Measurements from ENCODE around the gene SNAPC4. TPM values are rescaled to one million over a fixed set of nuclear protein-coding genes. Genes with fewer than 3 reads are reported as not detected.
"Not testable (repeated sequence)": the region's sequence is repeated elsewhere in the genome, so short reads cannot be mapped to it uniquely, and the experiment has no call there.

The SNAPC4 gene
- total RNA-seq, 6 experiments from 2014 or later, result 3.8 to 6.5 (median 5.4) TPM

GRCh38 chr9:136352682-136353081, 47.3 kb downstream of the SNAPC4 start:
- DNase-seq, result no peak

GRCh38 chr9:136351868-136352267, 48.1 kb downstream of the SNAPC4 start:
- H3K36me3 ChIP-seq; H3K4me1 ChIP-seq; H3K9me3 ChIP-seq; H3K27me3 ChIP-seq; H3K4me3 ChIP-seq; DNase-seq; H3K27ac ChIP-seq; intact Hi-C loops (cut with DNase I); ATAC-seq: not testable (repeated sequence)
- WGBS (ENCODE audit: insufficient coverage, low coverage, low lambda C conversion rate, missing lambda C conversion rate), result 50% methylated on average over 2 of the region's 24 CpGs

More at GRCh38 chr9:136352682-136353081, 47.3 kb downstream of the SNAPC4 start:
- intact Hi-C loops (cut with DNase I), result no loop called here
- Histone ChIP-seq H3K27me3 (no peaks in the 10 kb centered on the region), H3K4me1 (no peaks in the 10 kb centered on the region), H3K27ac (no peak overlapping the region), H3K36me3 (no peaks in the 10 kb centered on the region), H3K4me3 (no peak overlapping the region), H3K9me3 (no peaks in the 10 kb centered on the region)
- no peak for TF ChIP-seq POLR2A (IDR thresholded peaks at IDR 0.05)
- TF ChIP-seq CTCF (IDR thresholded peaks at IDR 0.05), result no peak
- no peak for ATAC-seq
- WGBS (ENCODE audit: insufficient coverage, low coverage, low lambda C conversion rate, missing lambda C conversion rate), result 71% methylated on average over 4 of the region's 16 CpGs

DNA sequence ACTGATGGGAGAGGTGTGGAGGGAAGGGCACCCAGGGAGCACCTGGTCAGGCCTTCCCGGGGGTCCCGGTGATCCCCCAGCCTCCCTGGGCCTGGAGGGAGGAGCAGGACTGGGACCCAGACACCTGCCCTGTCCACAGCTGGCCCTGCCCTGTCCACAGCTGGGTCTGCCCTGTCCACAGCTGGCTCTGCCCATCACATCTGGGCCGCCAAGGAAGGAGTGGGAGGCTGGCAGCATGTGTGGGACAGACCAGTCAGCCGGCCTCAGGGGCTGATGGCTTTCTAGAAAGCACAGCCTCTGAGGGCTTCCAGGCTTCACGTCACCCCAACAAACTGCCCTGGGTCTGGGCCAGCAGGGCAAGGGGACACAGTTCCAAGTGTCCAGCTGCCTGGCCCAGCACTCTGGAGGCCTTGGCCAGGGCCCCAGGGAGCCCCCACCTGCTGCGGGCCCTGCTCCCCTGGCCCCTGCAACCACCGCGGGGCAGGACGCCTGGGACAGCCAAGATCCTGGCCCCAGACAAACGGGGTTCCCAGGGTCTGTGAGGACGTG, 48.6 kb downstream of the SNAPC4 start:
- TF ChIP-seq CTCF (IDR thresholded peaks at IDR 0.05), result no peak
- no peak overlapping the region for H3K4me3 ChIP-seq
- no peaks in the 10 kb centered on the region for H3K27me3 ChIP-seq
- no peaks in the 10 kb centered on the region for H3K4me1 ChIP-seq
- intact Hi-C loops (cut with DNase I), result no loop called here
- no peaks in the 10 kb centered on the region for H3K9me3 ChIP-seq
- H3K36me3 ChIP-seq, result no peaks in the 10 kb centered on the region
- no peak for ATAC-seq
- H3K27ac ChIP-seq, result no peak overlapping the region
- no peak for DNase-seq
- no CpG with 5 or more reads among the region's 11 CpGs for WGBS (ENCODE audit: insufficient coverage, low coverage, low lambda C conversion rate, missing lambda C conversion rate)

Other genes starting within 250 kb of the SNAPC4 start
- gene LHX3, start 195.0 kb downstream of the SNAPC4 start, total RNA-seq, result not detected
- 1 to 10 TPM; 2.9 to 8.7 (median 6.4) TPM for gene QSOX2, start 154.4 kb downstream of the SNAPC4 start, total RNA-seq
- under 1 TPM in 3 of 6 experiments, not detected in 3; 0.09 to 0.80 (median 0.62) TPM for gene CCDC187, start 96.1 kb downstream of the SNAPC4 start, total RNA-seq
- gene GPSM1, start 72.6 kb downstream of the SNAPC4 start, total RNA-seq, result 1 to 10 TPM; 1.3 to 4.8 (median 4.1) TPM
- gene DNLZ, start 36.4 kb downstream of the SNAPC4 start, total RNA-seq, result 10 to 100 TPM in 3 of 6 experiments, 1 to 10 TPM in 3; 5.0 to 26.0 (median 10.4) TPM
- 1 to 10 TPM in 3 of 6 experiments, under 1 TPM in 3; 0.48 to 1.6 (median 1.1) TPM for gene CARD9, start 26.5 kb downstream of the SNAPC4 start, total RNA-seq
- gene ENTR1, start 10.4 kb upstream of the SNAPC4 start, total RNA-seq, result 10 to 100 TPM; 27.9 to 53.5 (median 35.4) TPM
- gene PMPCA, start 10.5 kb upstream of the SNAPC4 start, total RNA-seq, result 10 to 100 TPM; 49.6 to 64.9 (median 52.8) TPM
- 1 to 10 TPM; 5.9 to 7.6 (median 6.0) TPM for gene INPP5E, start 39.7 kb upstream of the SNAPC4 start, total RNA-seq
- 100 to 1,000 TPM in 2 of 6 experiments, 10 to 100 TPM in 4; 46.9 to 108 (median 72.0) TPM for gene SEC16A, start 82.9 kb upstream of the SNAPC4 start, total RNA-seq
- gene NOTCH1, start 145.9 kb upstream of the SNAPC4 start, total RNA-seq, result 10 to 100 TPM; 17.4 to 26.2 (median 19.3) TPM